Pulmonary artery endothelial cell (primary cell): ENCODE measurements around the gene TRPM2. TPM values are rescaled to one million over a fixed set of nuclear protein-coding genes. Genes with fewer than 3 reads are reported as not detected.
A peak's percentile ranks its signal among the peaks of the same experiment; 100 is the strongest.

ENCODE experiments used
- DNase-seq: peaks from one replicate; pipeline ENCODE4 v3.0.0-alpha.2; 2011; ENCODE audit warnings: low read depth, low spot score
- total RNA-seq: library from RNA; depleted of rRNA; stranded (reverse); fragments of >200 nt; gene quantifications from 2 replicates; pipeline ENCODE4 v1.2.3, GENCODE V29; 2014

The TRPM2 gene
- total RNA-seq = not detected in 2 replicates

DNA sequence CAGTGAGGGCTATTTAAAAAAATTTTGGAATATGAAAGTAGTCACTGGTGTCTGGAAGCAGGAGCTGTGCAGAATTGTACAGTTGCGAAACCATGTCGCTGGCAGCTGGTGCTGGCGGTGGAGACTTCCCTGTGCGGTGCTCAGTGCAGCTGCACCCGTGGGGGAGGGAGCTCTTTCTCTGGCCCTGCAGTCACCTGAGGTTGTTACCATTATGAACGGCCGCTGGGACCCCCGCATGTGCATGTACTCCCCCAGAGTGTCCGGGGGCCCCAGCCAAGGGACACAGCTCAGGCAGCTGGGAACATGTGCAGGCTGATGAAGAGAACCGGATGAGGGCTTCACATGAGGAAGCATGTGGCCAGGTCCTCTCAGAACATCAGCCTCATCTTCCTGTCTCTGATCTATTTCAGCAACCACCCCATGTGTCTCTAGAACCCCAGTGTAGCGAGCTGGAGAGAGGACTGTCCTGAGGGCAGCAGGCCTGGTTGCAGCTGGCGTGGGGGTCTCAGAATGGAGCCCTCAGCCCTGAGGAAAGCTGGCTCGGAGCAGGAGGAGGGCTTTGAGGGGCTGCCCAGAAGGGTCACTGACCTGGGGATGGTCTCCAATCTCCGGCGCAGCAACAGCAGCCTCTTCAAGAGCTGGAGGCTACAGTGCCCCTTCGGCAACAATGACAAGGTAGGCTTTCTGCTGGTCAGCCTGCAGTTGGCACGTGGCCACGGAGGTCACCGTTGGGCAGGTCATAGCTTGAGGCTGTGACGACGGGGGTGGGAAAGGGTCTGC is at the start of gene TRPM2:
TRPM2 (plus strand) TSS at position 431 of the 780 bp plus-strand sequence; CDS start at position 511, 80 bp downstream.
- no peak for DNase-seq

DNA sequence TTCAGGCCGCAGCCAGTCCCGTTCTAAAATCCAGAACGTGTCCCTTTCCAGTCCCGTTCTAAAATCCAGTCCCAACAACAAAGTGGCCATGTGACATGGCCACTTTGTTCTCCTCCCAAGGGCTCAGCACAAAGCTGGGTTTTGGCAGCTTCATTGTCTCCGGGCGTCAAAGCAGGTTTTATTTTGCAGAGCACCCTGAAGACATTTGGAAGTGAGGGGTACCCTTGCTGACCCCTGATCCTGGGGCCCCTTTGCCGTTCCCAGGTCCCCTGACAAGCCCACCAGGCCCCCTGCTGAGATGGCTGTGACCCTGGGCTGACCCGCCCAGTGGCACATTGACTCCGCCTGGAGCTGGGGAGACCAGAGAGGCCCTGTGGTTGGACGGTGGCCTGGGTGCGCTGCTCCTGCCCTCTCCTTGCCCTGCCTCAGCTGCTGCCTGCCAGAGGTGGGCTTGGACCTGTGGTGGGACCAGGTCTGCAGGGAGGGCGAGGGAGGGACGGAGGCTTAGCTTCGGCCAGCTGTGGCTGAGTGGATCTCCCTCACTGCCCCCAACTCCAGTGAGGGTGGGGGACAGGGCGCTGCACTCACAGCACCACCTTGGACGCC is 49.3 kb upstream of the TRPM2 start:
- no peak for DNase-seq

GRCh38 chr21:44304877-44305293 is 48.5 kb upstream of the TRPM2 start:
- DNase-seq = peak; percentile 10

DNA sequence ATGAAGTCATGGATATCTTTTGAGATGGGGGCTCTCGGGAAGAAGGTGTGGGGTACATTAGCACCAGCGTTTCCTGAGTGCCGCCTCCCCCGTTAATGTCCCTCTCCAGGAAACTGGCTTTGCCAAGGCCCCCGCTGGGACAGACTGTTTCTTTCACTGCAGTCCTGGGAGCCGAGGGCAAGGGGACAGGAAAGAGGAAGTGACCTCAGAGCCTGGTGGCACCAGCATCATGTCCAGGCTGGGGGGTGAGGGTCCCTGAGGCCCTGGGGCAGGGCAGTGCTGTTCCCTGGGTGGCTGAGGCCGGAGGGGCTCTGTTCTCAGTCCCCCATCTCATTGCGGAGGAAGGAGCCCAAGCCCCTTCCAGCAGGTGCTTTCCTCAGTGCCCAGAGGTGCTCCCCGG is 47.7 kb upstream of the TRPM2 start:
- no peak for DNase-seq

GRCh38 chr21:44306936-44307704 is 46.3 kb upstream of the TRPM2 start:
- no peak for DNase-seq

- DNase-seq = no peak
Measured at GRCh38 chr21:44310628-44311507, 42.6 kb upstream of the TRPM2 start.

DNA sequence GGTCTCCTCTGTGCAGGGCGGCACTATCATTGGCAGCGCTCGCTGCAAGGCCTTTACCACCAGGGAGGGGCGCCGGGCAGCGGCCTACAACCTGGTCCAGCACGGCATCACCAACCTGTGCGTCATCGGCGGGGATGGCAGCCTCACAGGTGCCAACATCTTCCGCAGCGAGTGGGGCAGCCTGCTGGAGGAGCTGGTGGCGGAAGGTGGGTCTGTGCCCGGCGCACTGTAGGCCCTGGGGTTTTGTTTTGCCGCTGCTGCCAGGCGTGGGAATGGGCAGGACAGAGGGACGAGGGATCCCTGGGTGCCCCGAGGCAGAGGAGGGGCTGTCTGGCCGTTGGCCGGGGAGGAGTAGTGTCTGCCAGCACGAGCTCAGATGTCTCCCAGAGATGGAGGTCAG is 41.3 kb upstream of the TRPM2 start:
- no peak for DNase-seq

- no peak for DNase-seq
Measured at GRCh38 chr21:44312716-44313115, 40.7 kb upstream of the TRPM2 start.

DNA sequence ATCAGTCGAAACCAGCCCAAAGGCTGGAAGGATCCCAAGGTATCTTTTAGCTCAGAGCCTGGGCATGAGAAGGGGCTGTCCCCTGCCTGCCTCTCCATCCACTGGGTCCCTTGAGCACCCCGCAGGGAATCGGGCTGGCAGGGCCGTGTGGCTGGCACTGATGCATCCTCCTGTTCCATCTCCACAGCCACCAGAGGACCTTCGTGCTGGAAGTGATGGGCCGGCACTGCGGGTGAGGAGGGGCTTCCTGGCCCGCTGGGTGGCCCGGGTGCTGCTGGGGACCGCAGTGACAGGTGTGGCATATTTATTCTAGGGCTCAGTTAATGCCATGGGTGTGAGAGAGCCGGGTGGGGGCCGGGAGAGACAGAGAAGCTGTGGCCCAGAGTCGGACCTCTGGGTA is 40.0 kb upstream of the TRPM2 start:
- no peak for DNase-seq

DNA sequence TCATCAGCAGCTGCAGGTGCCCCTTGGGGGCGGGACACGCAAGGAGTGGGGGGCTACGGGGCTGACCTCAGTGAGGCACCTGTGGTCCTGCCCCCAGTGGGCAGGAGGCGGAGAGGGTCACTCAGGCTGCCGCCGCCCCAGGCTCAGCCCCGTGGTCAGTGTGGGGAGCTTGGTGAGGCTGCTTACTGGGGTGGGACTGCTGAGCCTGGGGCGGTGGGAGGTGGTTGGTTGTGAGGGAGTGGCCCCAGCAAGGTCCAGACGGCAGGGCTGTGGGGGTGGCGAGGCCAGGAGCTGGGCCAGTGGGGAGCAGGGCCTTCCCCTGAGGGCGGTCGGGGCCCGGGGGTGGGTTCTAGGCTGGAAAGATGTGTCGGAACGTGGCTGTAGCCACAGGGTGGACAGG is 39.3 kb upstream of the TRPM2 start:
- DNase-seq = no peak

- no peak for DNase-seq
Measured at GRCh38 chr21:44314561-44314960, 38.9 kb upstream of the TRPM2 start.

- no peak for DNase-seq
Measured at GRCh38 chr21:44315691-44316203, 37.7 kb upstream of the TRPM2 start.

- no peak for DNase-seq
Measured at GRCh38 chr21:44316277-44316900, 37.0 kb upstream of the TRPM2 start.

- DNase-seq = no peak
Measured at GRCh38 chr21:44317241-44317782, 36.1 kb upstream of the TRPM2 start.

DNA sequence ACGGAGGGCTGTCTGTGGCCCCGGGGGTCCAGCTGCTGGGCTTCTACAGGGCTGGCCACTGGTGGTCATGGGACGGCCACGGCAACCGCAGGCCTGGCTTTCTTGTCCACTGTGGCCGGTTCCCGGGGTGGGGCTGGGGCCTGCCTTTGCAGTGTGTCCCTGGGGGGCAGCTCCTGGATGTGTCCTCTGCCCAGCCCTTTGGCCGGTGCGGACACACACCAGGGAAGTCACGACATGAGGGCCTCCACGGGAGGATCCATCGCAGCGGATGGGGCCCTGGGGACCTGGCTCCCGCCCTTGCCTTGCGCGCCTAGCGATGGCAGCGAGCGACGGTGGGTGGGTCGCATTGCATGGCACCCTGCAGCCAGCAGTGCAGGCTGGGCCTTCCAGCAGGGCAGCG is 35.5 kb upstream of the TRPM2 start:
- DNase-seq = no peak

GRCh38 chr21:44318489-44319285 is 34.7 kb upstream of the TRPM2 start:
- DNase-seq = no peak

GRCh38 chr21:44319407-44320065 is 33.9 kb upstream of the TRPM2 start:
- no peak for DNase-seq

DNA sequence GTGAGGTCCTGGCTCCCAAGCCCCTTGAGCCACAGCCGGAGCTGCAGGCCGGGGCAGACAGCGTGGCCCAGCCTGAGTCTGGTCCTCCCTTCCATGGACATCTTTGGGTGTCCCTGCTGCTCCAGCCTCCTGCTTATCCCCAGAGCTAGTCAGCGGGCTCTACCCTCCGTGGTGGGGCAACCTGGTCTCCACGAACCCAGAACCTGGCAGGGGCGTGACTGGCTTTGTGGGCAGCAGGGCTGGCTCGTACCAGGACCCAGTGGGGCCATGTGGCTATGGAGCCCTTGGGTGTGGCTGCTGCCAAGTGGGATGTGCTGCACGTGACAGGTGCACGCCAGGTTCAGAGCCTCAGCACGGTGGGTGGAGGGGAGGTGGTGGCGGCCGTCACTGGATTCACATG is 32.6 kb upstream of the TRPM2 start:
- DNase-seq = no peak

DNA sequence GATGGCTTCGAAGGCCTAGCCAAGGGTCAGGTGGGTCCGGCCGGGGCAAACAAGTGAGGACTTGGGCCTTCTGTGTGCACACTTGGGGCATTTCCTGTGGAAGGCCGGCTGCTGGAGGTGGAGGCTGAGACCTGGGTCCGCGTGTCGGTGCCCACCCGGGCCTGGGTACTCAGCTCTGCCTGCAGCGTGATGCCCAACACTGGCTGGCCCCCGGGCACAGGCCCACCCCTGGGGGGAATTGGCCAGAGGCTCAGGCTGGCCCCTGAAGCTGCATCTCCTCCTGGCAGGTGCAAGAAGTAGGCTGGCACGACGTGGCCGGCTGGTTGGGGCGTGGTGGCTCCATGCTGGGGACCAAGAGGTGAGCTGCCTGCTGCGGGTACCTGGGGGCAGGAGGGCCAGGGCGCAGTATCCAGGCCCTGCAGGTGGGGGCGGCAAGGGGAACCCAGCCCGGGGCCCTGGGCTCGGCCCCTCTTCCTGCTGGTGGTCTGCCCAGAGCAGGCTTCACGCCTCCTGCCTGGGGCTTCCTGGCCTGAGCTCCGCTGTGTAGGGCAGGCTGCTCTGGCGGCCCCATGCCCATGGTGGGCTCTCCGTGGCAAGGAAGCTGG is 31.5 kb upstream of the TRPM2 start:
- no peak for DNase-seq
